NCI-H345 treated with DMSO at 0.1 percent for 48 hours (cell line): ENCODE measurements around the gene TGFB1.
"Not testable (repeated sequence)": the region's sequence is repeated elsewhere in the genome, so short reads cannot be mapped to it uniquely, and the experiment has no call there.

Experiments
- DNase-seq: peaks from one replicate; lab custom pipeline; 2025; ENCODE audit not compliant: unreplicated experiment; lab: John Stamatoyannopoulos, UW

Gene TGFB1

DNA sequence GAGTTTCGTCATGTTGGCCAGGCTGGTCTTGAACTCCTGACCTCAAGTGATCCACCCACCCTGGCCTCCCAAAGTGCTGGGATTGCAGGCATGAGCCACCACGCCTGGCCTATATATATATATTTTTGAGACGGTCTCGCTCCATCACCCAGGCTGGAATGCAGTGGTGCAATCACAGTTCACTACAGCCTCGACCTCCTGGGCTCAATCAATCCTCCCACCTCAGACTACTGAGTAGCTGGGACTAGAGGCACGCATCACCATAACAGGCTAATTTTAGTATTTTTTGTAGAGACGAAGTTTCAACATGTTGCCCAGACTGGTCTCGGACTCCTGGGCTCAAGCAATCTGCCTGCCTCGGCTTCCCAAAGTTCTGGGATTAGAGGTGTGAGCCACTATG is 6.8 kb downstream of the TGFB1 start:
- DNase-seq: not testable (repeated sequence)

DNA sequence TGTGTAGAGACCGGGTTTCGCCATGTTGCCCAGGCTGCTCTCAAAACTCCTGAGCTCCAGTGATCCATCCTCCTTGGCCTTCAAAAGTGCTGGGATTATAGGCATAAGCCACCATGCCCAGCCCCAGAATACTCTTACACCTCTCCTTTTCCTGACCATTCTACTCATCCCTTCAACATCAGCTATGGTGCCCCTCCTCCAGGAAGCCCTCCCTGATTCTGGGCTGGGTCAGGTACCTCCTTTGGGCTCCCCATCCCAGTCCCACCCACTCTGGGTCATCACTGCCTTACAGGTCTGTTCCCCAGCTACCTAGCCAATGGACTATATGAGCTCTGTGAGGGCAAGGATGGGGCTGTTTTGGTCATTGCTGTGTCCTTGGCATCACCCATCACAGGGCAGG is 9.6 kb downstream of the TGFB1 start:
- DNase-seq: no peak

DNA sequence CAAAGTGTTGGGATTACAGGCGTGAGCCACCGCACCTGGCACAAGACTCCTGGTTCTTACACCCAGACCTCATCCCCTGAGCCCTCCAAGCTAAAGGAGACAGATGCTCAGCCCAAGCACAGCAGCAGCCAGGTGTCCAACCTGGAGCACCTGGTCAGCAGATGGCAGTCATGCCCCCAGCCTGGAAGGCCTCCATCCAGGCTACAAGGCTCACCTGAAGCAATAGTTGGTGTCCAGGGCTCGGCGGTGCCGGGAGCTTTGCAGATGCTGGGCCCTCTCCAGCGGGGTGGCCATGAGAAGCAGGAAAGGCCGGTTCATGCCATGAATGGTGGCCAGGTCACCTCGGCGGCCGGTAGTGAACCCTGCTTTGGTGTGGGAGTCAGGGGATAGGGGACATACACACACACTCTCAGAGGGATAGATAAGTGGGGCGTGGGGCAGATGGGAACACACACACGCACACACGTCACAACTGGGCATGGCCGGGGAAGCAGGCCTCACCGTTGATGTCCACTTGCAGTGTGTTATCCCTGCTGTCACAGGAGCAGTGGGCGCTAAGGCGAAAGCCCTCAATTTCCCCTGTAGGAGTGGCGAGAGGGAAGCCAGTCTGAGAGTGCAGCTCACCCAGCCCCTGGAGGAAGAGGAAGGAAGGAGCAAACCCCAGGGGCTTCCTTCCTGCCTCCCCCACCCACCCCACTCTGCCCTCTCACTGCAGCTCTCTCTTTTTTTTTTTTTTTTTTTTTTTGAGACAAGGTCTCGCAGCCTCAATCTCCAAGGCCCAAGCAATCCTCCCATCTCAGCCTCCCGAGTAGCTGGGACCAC is 11.8 kb downstream of the TGFB1 start:
- no peak for DNase-seq

DNA sequence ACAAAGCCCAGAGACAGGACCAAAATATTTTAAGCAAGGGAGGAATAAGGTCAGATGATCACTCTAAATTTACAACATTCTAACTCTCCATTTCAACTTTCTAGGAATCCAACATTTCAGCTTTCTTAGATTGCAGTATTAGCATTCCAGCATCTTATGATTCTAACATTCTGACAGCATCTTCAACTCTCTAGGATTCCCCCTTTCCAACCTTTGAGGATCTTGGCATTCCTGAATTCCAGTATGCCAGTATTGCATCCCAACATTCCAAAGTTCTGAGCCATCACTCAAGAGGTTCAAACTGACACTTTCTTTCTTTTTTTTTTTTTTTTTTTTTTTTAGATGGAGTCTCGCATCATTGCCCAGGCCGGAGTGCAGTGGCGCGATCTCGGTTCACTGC is 13.8 kb downstream of the TGFB1 start:
- no peak for DNase-seq

DNA sequence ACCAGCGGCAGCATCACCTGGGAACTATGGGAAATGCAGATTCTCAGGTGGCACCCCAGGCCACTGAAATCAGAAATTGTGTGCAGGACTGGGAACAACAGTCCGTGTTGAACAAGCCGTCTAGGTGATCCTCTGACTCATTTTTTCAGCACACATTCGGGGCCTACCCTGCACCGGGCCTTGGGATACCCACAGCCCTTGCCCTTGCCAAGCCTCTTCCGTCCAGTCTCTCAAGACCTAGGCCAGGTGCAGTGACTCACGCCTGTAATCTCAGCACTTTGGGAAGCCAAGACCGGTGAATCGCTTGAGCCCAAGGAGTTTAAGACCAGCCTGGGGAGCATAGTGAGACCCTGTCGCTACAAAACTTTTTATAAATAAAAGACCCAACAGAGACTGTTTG is 18.3 kb downstream of the TGFB1 start:
- DNase-seq: no peak

DNA sequence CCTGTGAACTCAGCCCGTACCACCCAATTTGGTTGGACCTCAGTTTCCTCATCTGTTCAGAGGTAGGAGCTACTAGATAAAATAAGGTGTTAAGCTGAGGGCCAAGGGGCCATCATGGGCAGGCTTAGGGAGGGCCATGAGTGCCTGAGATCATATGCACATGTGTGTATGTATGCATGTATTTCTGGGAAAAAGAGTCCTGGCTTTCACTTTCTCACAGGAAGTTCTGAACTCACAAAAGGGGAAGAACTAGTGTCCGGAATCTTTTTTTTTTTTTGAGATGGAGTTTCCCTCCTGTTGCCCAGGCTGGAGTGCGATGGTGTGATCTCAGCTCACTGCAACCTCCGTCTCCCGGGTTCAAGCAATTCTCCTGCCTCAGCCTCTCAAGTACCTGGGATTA is 18.9 kb downstream of the TGFB1 start:
- DNase-seq: no peak

DNA sequence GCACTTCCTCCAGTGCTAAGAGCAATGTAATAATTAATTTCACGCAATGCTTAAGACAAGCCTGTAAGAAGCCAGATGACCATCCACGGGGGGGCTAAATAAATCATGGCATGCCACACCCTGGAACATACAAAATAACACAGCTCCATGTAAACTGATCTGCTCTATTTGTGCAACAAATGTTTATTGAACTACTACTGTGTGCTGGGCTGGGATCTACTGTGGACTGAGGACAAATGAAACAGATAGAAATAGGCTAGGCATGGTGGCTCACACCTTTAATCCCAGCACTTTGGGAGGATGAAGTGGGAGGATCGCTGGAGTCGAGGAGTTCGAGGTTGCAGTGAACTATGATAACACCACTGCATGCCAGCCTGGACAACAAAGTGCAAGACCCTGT is 21.3 kb downstream of the TGFB1 start:
- no peak for DNase-seq

DNA sequence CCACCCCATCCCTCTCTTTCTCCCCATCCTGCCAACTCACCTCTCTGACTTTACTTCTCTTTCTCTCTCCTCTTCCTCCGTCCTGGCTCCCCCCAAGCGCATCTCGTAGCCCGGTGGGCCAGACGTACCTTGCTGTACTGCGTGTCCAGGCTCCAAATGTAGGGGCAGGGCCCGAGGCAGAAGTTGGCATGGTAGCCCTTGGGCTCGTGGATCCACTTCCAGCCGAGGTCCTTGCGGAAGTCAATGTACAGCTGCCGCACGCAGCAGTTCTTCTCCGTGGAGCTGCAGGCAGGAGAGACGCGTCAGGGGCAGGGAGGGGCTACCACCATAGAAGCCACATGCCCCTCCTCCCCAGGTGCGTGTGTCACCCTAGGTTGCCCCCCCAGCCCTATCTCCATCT is 21.7 kb downstream of the TGFB1 start:
- no peak for DNase-seq

DNA sequence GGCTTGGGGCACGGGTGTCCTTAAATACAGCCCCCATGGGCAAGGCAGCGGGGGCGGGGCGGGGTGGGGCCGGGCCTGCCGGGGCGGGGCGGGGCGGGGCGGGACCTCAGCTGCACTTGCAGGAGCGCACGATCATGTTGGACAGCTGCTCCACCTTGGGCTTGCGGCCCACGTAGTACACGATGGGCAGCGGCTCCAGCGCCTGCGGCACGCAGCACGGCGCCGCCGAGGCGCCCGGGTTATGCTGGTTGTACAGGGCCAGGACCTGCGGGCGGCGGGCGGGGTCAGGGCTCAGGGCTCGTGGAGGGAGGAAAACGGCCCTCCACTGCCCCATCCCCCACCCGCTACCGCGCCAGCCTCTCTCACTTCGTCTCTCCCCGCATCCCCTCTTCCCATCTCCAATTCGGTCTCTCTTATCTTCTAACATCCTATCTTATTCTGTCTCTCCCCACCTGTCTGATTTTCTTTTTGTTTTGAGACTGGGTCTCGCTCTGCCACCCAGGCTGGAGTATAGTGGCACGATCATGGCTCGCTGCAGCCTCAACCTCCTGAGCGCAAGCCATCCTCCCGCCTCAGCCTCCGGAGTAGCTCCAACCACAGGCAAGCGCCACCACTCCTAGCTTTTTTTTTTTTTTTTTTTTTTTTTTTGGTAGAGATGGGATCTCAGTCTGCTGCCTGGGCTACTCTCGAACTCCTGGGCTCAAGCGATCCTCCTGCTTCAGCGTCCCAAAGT is 22.6 kb downstream of the TGFB1 start:
- no peak for DNase-seq

DNA sequence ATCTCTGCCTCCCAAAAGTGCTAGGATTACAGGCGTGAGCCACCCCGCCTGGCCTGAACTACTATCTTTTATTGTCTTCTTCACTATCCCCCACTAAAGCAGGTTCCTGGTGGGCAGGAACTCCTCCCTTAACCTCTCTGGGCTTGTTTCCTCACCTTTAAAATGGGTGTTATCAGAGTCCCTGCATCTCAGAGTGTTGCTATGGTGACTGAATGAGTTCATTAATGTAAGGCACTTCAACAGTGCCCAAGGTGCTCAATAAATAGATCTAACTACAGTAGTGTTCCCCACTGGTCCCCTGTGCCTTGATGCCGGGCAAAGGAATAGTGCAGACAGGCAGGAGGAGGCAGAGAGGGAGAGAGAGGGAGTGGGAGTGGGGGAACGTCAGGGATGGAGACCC is 23.2 kb downstream of the TGFB1 start:
- DNase-seq: no peak

DNA sequence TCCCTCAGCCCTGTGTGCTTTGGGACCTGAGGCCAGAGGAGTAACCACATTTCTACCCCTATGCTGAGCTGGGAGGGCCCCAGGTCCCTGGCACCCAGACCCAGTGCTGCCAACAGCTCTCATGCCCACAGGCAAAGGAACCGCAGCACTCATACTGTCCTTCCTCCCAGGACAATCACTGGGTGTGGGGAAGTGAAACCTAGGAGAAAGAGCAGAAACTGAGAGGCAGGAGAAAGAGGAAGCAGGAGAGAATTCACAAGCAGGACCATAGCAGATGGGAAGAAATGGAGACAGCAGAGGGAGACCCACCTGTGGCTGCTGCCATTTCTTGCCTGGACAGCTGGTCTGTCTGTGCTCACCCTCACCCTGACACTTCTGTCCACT is 24.9 kb downstream of the TGFB1 start:
- DNase-seq: no peak

DNA sequence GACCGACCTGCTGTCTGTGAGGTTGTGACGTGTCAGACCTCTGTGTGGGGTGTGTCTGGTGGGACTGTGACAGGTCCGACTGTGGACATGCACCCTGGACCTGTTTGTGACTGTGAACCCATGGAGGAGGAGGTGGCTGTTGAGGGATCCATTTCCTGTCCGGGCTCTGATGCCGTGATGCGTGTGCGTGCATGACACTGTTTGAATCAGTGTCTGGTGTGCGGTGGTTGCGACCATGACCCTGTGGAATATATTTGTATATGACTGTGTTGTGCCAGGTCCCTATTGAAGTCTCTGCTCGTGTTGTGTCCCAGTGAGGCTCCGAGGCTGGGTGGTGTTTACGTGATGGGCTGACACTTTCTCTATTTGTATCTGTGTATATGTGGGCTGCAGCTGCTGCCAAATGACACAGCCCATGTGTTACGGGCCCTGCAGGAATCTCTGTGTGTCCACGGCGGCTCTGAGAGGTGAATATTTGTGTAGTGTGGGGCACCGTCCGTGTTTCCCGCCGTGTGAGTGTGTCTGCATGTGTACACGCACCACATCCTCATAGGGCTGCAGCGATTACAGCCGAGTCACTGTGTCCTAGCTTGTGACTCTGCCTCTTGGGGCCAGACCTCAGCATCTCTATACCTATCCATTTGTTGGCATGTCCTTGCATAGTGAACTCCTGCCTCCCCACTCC is 25.4 kb downstream of the TGFB1 start:
- no peak for DNase-seq

DNA sequence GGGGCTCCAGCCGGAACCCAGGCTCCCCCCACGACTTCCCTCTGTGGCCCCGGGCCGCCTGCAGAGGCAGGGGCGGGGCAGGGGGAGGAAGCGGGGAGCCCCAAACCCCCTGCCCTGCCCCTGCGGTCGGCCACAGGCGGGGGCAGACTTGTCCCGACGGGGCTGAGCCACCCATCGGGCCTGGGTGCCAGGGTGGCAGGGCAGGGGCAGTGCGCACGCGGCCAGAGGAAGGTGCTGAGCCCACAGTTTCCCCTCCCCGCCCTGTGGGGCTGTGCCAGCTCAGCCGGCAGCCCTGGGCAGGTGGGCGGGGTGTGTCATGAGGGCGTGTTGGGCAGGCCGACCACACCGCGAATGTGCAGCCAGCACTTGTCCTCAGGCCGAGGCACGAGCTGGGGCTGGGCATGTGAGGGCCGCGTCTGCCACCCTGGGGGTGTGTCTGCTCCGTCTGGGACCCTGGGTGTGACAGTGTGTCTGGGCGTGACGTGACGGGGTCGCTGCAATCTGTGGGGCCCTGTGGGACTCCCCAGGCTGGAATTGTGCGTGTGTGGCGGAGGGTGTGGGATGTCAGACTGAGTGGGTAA is 26.1 kb downstream of the TGFB1 start:
- DNase-seq: no peak

DNA sequence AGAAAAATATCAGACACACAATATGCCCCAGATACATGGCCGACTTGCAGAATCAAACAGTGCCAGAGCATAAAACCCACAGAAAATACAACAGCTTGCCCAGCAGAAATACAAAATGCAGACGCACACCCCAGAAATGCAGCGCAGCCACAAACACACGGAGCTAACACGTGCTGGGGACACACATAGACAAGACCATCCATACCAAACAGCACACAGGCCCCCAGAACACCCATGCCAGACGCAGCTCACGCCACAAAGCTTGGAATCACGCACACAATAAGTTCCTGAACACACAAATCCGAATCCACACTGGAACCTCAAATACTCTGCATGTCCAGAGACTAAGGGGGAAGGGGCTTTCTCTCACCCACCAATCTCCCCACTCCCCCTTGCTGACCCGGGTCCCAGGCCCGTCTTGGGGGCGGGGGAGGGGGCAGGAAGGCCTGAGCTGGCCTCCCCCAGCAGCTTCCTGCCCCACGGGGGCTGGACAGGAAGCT is 26.6 kb downstream of the TGFB1 start:
- DNase-seq: no peak

DNA sequence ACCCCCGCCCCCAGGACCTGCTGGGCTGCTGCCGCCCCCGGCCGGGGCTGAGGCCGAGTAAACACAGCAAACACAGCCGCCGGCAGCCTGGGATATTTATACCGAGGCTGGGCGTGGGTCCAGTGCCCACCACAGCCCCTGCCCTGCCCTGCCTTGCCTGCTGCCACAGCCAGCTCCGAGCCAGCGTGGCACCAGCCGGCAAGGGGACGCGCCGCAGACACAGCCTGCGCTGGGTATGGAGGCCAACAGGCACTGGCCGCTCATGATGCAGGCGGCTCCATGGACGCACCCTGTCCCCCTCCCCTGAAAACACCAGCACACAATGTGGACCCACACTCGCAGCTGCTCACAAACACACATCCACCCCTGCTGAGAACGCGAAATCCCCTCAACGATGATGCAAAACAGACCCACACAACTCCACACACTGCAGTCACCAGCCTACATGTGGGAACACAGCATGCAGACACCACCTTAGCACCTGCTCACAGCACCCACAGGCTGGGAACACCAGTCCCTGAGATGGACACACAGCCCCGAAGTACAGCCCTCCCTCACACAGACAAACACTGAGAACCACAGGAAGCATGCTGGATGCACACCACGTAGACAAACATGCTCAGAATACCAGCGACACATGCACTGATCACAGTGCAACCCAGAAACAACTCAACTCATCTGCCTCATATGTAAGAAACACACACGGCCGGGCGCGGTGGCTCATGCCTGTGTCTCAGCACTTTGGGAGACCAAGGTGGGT is 27.6 kb downstream of the TGFB1 start:
- no peak for DNase-seq

DNA sequence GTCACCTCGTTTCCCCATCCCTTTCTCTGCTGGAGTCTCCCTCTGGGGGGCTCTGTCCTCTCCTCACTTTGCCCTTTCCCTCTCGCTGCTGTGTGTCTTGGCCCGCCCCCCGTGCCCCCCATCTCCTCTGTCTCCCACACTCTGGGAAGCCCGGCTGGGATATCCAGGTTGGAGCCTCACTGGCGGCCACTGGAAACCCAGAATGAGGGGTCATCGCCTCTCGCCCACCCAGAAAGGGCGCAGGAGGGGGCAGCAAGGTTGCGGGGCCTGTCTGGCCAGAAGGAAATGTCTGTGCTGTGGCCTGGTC is 28.1 kb downstream of the TGFB1 start:
- no peak for DNase-seq

DNA sequence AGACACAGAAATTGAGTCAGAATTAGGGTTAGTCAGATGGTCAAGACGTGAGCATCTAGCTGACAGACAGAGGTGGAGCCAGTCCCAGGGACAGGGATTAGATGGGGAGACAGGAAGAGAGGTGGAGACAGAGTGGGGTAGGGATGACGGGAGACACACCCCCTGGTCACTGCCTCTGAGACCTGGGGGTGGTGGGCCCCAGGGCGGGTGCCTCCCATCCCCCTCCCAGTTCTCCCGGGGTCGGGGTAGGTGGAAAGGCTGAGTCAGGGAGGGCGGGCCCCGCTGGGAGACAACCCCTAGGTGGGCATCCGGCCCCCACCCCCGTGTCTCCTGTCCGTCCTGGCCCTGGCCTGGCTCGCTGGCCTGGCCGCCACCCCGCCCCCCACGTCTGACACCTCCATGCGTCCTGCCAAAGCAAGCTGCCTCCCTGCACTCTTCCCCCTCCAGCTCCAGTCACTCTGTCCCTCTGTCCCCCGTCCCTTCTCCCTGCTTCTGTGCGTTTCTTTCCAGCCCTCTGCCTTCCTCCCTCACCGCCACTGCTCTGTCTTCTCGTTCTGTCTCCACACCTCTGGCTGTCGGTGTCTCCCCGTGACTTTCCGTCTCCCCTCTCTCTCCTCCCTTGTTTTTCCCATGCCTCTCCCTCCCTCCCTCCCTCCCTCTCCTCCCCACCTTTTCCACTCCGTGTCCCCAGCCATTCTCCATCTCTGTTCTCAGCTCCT is 28.6 kb downstream of the TGFB1 start:
- DNase-seq: no peak

DNA sequence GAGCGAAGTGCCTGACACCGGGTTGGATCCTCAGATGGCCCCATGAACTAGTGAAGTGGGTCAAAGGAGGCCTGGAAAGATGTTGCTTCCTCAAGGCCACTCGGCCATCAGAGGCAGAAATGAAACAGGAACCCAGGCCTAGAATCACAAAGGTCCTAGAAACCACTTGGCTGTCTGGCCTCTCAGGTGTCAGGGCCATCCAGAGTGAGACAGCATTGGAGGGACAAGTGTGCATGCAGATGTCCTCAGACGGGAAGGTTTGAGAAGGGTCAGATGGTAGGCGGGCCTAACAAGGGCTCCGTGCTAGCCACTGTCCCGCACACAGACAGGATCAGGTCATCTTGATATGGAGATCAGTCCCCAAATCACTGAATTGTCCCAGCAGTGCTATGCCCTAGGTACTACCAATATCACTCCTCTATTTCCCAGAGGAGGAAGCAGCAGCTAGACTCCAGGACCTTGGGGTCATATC is 29.5 kb downstream of the TGFB1 start:
- no peak for DNase-seq

DNA sequence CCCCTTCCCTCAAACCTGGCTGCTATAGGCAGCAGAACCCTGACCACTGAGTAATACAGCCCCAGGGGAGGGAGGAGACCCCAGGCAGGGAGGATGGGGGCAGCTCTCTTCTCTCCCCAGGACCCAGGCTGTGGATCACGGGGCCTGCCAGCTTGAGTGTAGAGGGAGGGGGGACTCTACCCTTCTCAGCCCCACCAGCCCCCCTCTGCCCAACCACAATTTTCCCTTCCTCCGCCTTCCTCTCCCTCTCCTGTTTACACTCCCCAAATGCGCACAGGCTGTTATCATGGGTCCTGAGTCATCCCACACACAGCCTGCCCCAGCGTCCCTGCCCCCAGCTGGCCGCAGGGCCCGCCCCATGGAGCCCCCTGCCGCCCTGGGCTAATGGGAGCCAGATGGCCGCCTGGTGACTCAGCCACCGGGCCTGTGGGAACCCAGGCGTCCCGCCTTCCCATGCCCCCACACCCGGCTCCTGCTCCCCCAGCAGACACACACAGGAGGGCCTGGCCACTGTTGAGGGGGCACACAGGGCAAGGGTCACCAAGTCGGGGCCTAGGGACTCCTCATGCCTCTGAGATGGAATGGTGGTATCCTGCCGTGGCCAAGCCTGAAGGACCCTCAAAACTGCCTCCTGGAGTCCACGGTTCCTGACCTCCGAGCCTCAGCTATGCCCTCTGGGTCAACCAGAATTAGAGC is 30.1 kb downstream of the TGFB1 start:
- DNase-seq: no peak

DNA sequence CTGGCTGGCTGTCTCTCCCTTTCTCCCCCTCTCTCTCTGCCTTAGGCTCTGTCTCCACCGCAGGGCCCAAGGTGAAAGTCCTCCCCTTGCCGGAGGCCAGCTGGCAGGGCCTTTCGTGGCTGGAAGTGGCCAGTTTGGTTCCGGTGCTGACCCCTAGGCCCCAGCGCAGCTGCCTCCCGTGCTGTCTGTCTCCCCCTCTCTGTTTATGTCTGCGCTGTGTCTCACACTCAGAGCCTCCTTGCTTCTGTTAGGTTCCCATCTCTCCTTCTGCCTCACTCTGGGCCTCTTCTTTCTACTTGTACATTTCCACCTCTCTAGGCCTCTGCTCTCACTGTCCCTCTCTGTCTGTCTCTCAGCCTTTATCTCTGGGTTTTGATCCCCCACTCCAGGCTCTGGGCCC is 30.7 kb downstream of the TGFB1 start:
- no peak for DNase-seq
